Measurements from ENCODE around the gene TFAP2E.

- TF ChIP-seq MAX (IDR thresholded peaks at IDR 0.05) (no peak), CEBPB (IDR thresholded peaks at IDR 0.05) (no peak), RAD21 (IDR thresholded peaks at IDR 0.05; ENCODE audit: low read depth) (no peak), CREB1 (IDR thresholded peaks at IDR 0.05; ENCODE audit: low read depth) (no peak), EP300 (IDR thresholded peaks at IDR 0.05; ENCODE audit: borderline replicate concordance) (no peak)
Measured at GRCh38 chr1:35532497-35533223, 40.5 kb upstream of the TFAP2E start.

Data from Ishikawa (cell line).